Measurements from ENCODE around the gene TMEM258. TPM values are rescaled to one million over a fixed set of nuclear protein-coding genes. Genes with fewer than 3 reads are reported as not detected.

Gene TMEM258
- total and polyA plus RNA-seq, 2 experiments from 2014 or later: 71.3 to 519 TPM

DNA sequence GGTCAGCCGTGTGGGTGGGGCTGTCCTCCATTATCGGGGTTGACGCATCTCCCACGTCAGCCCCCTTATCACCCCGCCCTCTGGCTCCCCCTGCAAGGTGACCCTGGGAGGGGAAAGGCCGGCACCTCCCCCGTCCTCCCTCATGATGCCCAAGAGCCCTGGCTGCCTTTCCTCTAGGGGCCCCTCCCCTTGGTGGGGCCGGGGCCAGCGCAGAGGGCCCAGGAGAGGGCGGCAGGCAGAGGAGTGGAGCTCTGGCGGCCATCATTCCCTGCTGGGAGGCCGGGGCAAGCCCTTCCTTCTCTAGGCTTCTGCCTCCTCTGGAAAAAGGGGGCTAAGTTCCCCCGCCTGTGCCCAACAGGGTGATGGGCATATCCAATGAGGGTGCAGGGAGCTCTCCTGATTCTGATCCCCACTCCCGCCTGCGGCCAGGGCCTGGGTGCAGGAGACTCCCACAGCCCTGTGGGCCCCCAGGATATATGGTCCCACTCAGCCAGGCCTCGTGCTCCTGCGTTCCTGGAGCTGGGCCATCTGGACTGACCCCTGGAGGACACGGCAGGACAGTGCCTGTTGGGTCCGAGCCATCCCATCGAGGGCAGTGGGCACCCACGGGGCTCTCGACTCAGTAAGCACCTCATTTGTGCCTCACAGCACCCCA is 27.7 kb downstream of the TMEM258 start:
- H3K27me3 ChIP-seq (ENCODE audit: insufficient read depth): no peaks in the 10 kb centered on the region
- no peaks in the 10 kb centered on the region for H3K79me2 ChIP-seq (replicated peaks; ENCODE audit: insufficient read depth)
- Mint-ChIP-seq H3K36me3 (ENCODE audit: low read depth) (no peaks in the 10 kb centered on the region; the same call in 2 of the 3 replicates), H3K9me3 (no peaks in the 10 kb centered on the region; the same call in 2 of the 3 replicates), H3K27ac (no peak overlapping the region), H3K4me1 (peaks cover 19% of the 10 kb centered on the region; the same call in 2 of the 3 replicates), H3K4me3 (no peak overlapping the region), H3K27me3 (ENCODE audit: insufficient read depth, low read depth, poor library complexity) (peaks cover 14% of the 10 kb centered on the region)
- DNase-seq (ENCODE audit: low spot score) (peak; percentile 66), ATAC-seq (peak; percentile 57)
- no peaks in the 10 kb centered on the region for H3K36me3 ChIP-seq (ENCODE audit: insufficient read depth)
- no peak overlapping the region for H3K27ac ChIP-seq (ENCODE audit: low read depth)
- H4K20me1 ChIP-seq (replicated peaks; ENCODE audit: insufficient read depth): no peaks in the 10 kb centered on the region
- H3K9me2 ChIP-seq (ENCODE audit: insufficient read depth): no peaks in the 10 kb centered on the region
- TF ChIP-seq, protein P1, sequence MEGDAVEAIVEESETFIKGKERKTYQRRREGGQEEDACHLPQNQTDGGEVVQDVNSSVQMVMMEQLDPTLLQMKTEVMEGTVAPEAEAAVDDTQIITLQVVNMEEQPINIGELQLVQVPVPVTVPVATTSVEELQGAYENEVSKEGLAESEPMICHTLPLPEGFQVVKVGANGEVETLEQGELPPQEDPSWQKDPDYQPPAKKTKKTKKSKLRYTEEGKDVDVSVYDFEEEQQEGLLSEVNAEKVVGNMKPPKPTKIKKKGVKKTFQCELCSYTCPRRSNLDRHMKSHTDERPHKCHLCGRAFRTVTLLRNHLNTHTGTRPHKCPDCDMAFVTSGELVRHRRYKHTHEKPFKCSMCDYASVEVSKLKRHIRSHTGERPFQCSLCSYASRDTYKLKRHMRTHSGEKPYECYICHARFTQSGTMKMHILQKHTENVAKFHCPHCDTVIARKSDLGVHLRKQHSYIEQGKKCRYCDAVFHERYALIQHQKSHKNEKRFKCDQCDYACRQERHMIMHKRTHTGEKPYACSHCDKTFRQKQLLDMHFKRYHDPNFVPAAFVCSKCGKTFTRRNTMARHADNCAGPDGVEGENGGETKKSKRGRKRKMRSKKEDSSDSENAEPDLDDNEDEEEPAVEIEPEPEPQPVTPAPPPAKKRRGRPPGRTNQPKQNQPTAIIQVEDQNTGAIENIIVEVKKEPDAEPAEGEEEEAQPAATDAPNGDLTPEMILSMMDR (conservative IDR thresholded peaks at IDR 0.05; ENCODE audit: low read depth in 2 of 2): peak in 1 of 2 experiments; percentile 28; a peak in 2 of 4 replicates
- TF ChIP-seq EZH2phosphoT487 (IDR thresholded peaks at IDR 0.05; ENCODE audit: unreplicated experiment): no peak
- no peaks in the 10 kb centered on the region for H3F3A ChIP-seq (replicated peaks; ENCODE audit: low read depth)
- H3K4me2 ChIP-seq: no peak overlapping the region
- H2AFZ ChIP-seq: no peak overlapping the region
- no peak overlapping the region for H3K4me3 ChIP-seq
- peaks cover 15% of the 10 kb centered on the region; the same call in 1 of the 2 replicates for H3K4me1 ChIP-seq (ENCODE audit: insufficient read depth)

GRCh38 chr11:61763930-61764605 is 28.3 kb downstream of the TMEM258 start:
- H3K4me1 ChIP-seq (ENCODE audit: insufficient read depth): peaks cover 15% of the 10 kb centered on the region; the same call in 1 of the 2 replicates
- Mint-ChIP-seq H3K36me3 (ENCODE audit: low read depth) (no peaks in the 10 kb centered on the region; the same call in 2 of the 3 replicates), H3K4me1 (peaks cover 21% of the 10 kb centered on the region; the same call in 2 of the 3 replicates), H3K27me3 (ENCODE audit: insufficient read depth, low read depth, poor library complexity) (peaks cover 14% of the 10 kb centered on the region), H3K4me3 (no peak overlapping the region), H3K9me3 (no peaks in the 10 kb centered on the region; the same call in 2 of the 3 replicates), H3K27ac (no peak overlapping the region)
- no peak for DNase-seq (ENCODE audit: low spot score)
- no peaks in the 10 kb centered on the region for H4K20me1 ChIP-seq (replicated peaks; ENCODE audit: insufficient read depth)
- H3K36me3 ChIP-seq (ENCODE audit: insufficient read depth): no peaks in the 10 kb centered on the region
- H2AFZ ChIP-seq: no peak overlapping the region
- H3K79me2 ChIP-seq (replicated peaks; ENCODE audit: insufficient read depth): no peaks in the 10 kb centered on the region
- H3K27ac ChIP-seq (ENCODE audit: low read depth): no peak overlapping the region
- H3K27me3 ChIP-seq (ENCODE audit: insufficient read depth): no peaks in the 10 kb centered on the region
- no peak overlapping the region for H3K4me3 ChIP-seq
- H3K9me2 ChIP-seq (ENCODE audit: insufficient read depth): no peaks in the 10 kb centered on the region
- no peaks in the 10 kb centered on the region for H3F3A ChIP-seq (replicated peaks; ENCODE audit: low read depth)
- ATAC-seq: no peak
- H3K4me2 ChIP-seq: no peak overlapping the region
- no peak for TF ChIP-seq STAT1 (IDR thresholded peaks at IDR 0.05; ENCODE audit: unreplicated experiment)
- TF ChIP-seq JUNB (IDR thresholded peaks at IDR 0.05; ENCODE audit: unreplicated experiment): no peak
- TF ChIP-seq NANOG (IDR thresholded peaks at IDR 0.05; ENCODE audit: borderline replicate concordance): no peak
- no peak for TF ChIP-seq EZH2phosphoT487 (IDR thresholded peaks at IDR 0.05; ENCODE audit: unreplicated experiment)
- TF ChIP-seq POLR2AphosphoS5 (IDR thresholded peaks at IDR 0.05; ENCODE audit: low read depth): no peak
- TF ChIP-seq EZH2 (IDR thresholded peaks at IDR 0.05; ENCODE audit: low read depth, unreplicated experiment): no peak
- no peak for TF ChIP-seq REST (IDR thresholded peaks at IDR 0.05; ENCODE audit: unreplicated experiment)
- no peak for TF ChIP-seq ZNF331 (CRISPR knock-in tag; IDR thresholded peaks at IDR 0.05; ENCODE audit: low read depth)
- TF ChIP-seq, protein P1 (conservative IDR thresholded peaks at IDR 0.05; ENCODE audit: low read depth in 2 of 2): no peak
- TF ChIP-seq ZNF114 (CRISPR knock-in tag; IDR thresholded peaks at IDR 0.05): no peak
- TF ChIP-seq CREB1 (CRISPR knock-in tag; IDR thresholded peaks at IDR 0.05; ENCODE audit: low read depth): no peak
- TF ChIP-seq, protein P2, sequence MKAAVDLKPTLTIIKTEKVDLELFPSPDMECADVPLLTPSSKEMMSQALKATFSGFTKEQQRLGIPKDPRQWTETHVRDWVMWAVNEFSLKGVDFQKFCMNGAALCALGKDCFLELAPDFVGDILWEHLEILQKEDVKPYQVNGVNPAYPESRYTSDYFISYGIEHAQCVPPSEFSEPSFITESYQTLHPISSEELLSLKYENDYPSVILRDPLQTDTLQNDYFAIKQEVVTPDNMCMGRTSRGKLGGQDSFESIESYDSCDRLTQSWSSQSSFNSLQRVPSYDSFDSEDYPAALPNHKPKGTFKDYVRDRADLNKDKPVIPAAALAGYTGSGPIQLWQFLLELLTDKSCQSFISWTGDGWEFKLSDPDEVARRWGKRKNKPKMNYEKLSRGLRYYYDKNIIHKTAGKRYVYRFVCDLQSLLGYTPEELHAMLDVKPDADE (IDR thresholded peaks at IDR 0.05): no peak

Data from GM23338 (cell line).